Measurements from ENCODE around the gene BCAM.
A peak's percentile ranks its signal among the peaks of the same experiment; 100 is the strongest.

Gene BCAM

DNA sequence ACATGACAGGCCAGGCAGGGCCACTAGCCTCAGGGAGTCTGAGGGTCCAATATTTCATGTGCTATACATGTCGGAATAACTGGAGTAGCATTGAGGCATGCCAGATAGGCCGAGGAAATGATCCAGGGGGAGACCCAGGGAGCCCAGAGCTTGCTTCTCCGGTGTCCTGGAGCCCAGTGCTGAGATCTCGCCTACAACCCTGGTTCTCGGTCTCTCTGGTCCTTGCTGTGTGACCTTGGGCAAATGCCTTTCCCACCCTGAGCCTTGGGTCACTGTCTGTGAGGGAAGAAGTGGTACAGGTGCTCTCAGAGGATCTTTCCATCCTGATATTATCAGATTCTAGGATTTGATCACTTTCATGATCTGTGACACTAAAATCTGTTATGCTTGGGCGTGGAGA lies 19.9 kb upstream of the BCAM start:
- DNase-seq (ENCODE audit: low read depth, low spot score): no peak
- no peak overlapping the region for H3K4me3 ChIP-seq (ENCODE audit: low read length)

DNA sequence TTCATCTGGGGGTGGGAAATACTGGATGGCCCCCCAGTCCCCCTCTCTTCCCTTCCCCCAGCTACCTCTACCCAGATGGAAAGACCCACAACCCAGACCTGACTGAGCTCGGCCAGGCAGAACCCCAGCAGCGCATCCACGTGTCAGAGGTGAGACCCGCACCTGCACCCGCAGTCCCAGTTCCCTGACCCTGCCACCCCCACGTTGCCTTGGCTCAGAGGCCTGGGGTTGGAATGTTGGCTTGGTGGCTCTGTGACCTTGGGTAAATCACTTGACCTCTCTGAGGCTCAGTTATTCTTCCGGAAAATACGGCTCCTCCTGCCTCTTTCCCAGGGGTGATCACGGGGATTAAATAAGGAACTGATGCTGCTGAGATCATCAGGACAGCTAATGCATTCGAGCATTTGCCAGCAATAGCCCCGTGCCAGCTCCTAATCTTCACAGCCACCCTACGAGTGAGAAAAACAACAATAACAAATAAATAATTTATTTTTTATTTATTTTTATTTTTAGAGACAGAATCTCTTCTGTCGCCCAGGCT lies 18.9 kb upstream of the BCAM start:
- no peak for DNase-seq (ENCODE audit: low read depth, low spot score)
- H3K4me3 ChIP-seq (ENCODE audit: low read length): no peak overlapping the region

DNA sequence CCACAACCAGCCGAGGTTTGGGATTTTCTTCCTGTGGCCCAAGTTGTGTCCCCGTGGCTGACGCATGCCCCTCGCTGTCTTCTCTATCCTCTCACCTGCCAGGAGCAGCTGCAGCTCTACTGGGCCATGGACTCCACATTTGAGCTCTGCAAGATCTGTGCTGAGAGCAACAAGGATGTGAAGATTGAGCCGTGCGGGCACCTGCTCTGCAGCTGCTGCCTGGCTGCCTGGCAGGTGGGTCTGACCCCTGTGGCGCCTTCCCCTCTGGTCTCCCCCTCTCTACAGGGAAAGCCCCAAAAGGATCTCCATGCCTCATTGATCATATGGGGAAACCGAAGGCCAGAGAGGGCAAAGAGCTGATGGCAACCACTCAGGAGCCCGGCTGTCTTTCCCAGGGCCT lies 16.6 kb upstream of the BCAM start:
- H3K4me3 ChIP-seq (ENCODE audit: low read length): no peak overlapping the region
- no peak for DNase-seq (ENCODE audit: low read depth, low spot score)

DNA sequence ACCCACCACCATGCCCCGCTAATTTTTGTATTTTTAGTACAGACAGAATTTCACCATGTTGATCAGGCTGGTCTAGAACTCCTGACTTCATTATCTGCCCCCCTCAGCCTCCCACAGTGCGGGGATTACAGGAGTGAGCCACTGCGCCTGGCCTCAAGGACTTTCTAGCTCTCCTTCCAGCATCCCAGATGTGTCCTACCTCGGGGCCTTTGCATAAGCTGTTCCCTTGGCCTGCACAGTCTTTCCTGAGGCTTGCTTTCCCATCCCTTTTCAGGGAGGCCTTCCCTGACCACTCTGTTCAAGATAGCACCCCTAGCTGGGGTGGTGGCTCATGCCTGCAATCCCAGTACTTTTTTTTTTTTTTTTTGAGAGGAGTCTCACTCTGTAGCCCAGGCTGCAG lies 14.3 kb upstream of the BCAM start:
- H3K4me3 ChIP-seq (ENCODE audit: low read length): no peak overlapping the region
- DNase-seq (ENCODE audit: low read depth, low spot score): no peak

DNA sequence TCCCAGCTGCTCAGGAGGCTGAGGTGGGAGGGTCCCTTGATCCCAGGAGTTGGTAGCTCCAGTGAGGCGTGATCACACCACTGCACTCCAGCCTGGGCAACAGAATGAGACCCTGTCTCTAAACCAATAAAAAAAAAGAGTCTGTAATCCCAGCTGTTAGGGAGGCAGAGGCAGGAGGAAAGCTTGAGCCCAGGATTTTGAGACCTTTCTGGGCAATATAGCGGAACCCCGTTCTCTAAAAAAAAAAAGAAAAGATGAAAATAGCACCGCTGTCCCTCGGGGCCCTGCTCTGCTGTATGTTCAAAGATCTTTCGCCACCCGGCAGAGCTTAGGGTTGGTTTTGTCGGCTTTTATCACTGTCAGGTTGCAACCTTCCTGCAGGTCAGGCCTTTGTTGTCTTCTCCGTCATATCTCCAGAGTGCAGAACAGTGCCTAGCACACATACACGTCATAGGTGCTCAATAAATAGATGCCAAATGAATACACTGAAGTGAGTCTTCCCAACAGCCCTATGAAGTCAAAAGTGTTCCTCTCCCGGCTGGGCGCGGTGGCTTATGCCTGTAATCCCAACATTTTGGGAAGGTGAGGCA lies 13.4 kb upstream of the BCAM start:
- H3K4me3 ChIP-seq (ENCODE audit: low read length): no peak overlapping the region
- DNase-seq (ENCODE audit: low read depth, low spot score): no peak

DNA sequence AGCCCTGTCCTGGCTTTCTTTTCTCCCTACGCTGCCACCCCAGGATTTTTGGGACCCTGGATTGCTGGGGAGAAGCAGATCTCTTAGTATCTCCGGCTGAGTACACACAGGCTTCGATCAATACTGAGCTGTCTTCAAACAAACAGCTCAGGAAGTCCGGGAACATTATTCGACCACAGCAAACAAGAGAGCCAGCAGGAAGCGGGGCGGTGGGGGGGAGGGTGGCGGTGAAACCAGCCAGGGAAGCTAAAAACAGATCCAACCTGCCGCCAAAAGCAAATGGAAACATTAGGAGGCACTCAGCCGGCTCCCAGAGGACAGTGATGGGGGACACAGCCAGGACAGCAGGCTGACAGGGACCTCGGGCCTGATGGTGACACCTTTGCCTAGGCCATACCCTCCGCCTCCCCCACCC lies 12.2 kb upstream of the BCAM start:
- peak; percentile 54 for DNase-seq (ENCODE audit: low read depth, low spot score)
- no peak overlapping the region for H3K4me3 ChIP-seq (ENCODE audit: low read length)

DNA sequence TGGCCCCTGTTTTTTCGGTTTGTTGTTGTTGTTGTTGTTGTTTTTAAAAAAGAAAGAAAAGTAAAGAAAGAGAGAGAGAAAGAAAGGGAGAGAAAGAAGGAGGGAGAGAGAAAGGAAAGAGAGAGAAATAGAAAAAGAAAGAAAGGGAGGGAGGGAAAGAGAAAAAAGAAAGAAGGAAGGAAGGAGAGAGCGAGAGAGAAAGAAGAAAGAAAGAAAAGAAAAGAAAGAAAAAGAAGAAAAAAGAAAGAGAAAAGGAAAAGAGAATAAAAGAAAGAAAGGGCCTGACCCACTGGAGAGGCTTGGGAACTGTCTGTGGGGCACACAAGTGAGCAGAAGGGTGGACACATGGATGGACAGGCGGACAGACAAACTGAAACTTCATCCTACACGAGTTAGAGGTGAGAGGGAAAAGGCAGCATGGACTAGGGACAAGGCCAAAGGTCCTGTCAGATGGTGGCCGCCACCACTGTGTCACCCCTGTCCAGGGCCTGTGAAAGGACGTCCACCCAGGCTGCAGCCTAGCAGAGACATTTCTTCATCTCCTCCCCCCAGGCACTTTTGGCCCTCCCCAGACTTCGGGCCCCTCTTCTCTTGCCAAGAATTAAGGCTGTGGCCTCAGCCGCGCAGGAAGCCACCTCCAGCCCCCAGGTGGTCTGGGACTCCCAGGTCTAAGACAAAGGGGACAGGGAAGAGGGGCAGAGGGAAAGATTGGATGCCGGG lies 9.1 kb upstream of the BCAM start:
- DNase-seq (ENCODE audit: low read depth, low spot score): no peak
- H3K4me3 ChIP-seq (ENCODE audit: low read length): no peak overlapping the region

DNA sequence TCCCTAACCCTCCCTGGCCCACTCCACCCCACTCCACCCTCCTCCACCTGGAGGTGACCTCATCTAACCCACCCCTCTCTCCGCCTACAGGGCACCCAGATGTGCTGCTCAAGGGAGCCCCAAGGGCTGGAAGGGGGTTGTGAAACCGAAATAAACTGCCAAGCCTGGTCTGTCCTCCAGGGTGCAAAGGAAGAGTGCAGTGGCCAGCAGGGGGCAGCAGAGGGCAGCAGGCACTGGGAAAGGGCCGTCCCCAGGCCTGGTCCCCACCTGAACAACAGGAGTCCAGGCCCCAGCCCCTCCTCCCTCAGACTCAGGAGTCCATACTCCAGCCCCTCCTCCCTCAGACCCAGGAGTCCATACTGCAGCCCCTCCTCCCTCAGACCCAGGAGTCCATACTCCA lies 8.4 kb upstream of the BCAM start:
- H3K4me3 ChIP-seq (ENCODE audit: low read length): no peak overlapping the region
- DNase-seq (ENCODE audit: low read depth, low spot score): peak; percentile 74

DNA sequence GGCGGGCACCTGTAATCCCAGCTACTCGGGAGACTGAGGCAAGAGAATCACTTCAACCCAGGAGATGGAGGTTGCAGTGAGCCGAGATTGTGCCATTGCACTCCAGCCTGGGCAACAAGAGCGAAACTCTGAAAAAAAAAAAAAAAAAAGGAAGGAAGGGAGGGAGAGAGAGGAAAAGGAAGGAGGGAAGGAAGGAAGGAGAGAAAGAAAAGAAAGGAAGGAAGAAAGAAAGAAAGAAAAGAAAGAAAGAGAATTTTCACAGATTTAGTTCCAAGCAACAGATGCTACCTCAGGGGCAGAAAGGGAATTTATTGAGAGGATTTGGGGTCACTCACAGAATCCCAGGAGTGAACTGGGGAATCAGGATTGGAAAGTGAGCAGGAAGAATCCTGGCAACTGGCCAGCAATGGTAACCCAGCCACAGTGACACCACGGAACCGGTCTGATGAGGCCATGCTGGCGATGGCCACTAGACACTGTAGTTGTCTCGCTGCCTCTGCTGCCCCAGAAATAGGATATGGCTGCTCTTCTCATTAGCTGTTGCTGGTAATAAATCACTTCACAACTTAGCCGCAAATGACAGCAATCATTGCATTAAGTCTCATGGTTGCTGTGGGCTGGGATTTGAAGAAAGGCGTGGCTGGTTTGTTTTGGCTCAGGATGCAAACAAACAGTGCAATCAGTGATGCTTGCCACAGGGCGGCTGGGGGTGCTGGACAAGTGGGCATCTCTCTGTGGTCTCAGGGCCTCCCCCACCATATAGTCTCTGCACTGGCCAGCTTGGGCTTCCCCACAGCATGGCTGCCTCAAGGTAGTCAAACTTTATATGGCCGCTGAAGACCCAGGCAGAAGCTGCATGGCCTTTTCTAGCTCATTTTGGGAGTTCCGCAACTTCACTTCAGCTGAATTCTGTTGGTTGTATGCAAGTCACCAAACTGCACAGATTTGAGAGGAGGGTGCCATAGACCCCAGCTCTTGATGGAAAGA lies 5.2 kb upstream of the BCAM start:
- DNase-seq (ENCODE audit: low read depth, low spot score): no peak
- no peak overlapping the region for H3K4me3 ChIP-seq (ENCODE audit: low read length)

DNA sequence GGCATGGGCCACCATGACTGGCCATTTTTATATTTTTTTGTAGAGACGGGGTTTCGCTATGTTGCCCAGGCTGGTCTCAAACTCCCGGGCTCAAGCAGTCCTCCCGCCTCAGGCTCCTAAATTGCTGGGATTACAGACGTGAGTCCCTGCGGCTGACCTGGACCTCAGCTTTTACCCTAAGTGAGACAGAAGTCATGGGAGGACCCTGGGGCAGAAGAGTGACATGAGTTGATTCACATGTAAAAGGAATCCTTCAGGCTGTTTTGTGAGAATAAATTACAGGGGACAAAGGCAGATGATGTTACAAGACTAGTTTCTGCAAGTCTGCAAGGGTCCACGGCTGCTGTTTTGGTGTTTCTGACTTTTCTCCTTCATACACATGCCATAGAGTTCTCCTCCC lies 2.6 kb upstream of the BCAM start:
- DNase-seq (ENCODE audit: low read depth, low spot score): no peak

DNA sequence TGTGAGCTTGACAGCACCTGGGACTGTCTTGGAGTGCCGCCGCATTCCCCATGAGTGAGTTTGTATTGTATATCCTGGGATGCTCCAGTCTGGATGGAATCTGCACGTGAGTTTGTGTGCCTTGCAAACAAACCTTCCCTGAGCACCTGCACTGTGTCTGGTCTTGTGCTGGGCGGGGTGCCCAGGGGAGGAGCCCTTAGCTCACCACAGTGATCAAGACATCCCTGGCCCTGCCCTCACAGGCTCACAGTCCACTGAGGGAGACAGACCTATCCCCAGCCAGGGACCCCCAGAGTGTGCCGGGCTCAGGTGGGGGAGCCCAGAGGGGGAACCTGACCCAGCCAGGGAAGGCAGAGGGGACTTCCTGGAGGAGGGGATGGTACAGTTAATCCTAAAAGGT lies 1.7 kb upstream of the BCAM start:
- H3K4me3 ChIP-seq (ENCODE audit: low read length): no peak overlapping the region
- no peak for DNase-seq (ENCODE audit: low read depth, low spot score)

More for the DNA sequence above, 2.6 kb upstream of the BCAM start:
- H3K4me3 ChIP-seq (ENCODE audit: low read length): no peak overlapping the region

DNA sequence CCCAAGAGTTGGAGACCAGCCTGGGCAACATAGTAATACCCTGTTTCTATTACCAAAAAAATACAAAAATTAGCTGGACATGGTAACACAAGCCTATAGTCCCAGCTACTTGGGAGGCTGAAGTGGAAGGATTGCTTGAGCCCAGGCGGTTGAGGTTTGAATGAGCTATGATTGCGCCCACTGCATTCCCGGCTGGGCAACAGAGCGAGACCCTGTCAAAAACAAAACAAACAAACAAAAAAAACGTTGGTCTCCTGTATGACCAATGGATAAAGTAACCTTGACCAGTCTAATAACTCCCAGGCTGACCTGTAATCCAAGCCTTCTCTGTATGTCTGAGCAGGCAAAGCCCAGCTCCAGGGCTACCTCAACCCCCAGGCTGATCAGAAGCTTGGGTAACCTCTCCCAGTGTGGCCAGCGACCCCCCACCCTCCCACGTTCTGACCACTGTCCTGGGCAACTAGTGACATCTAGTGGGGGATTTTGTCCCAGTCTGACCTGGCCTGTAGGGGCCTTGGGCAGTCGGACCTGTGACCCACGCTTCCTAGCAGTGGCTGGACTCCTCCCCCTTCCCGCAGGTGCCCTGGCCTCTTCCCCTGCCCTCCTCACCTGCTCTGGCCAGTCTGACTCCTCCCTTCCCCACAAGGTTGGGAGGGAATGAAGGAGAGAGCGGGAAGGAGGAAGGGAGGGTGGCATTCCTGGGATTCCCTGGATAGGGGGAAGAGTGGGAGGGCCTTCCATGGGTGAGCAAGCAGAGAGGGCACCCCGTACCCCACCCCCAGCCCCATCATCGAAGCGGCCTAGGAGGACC lies 1.0 kb upstream of the BCAM start:
- no peak for DNase-seq (ENCODE audit: low read depth, low spot score)
- H3K4me3 ChIP-seq (ENCODE audit: low read length): no peak overlapping the region

DNA sequence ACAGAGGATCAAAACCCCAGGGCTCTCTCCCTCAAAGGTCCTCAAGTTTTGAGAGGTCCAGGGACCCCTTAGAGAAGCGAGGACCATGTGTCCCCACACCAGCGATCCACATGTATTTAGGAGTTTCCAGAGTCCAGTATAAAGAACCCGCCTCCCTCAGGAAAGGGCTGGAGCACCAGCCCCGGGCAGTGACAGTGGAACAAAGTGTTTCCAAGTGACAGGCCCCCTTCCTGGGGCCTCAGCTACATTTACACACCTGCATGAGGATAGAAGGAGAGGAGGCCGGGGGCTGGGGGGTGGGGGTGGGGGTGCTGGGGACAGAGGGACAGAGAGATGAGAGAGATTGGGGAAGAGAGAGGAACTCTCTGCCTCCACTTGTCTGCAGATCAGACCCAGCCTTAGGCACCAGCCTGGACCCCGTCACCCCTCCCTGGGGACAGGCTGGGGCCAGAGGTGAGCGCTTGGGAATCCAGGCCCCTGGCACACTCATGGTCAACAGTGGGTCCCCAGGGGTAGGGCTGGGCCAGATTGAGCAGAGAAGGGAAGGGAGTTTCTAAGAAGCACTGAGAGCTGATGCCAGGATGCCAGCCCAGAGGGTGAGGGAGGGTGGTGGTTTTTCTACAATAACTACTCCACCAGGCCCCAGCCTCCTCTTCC lies 802 bp downstream of the BCAM start:
- no peak for DNase-seq (ENCODE audit: low read depth, low spot score)

DNA sequence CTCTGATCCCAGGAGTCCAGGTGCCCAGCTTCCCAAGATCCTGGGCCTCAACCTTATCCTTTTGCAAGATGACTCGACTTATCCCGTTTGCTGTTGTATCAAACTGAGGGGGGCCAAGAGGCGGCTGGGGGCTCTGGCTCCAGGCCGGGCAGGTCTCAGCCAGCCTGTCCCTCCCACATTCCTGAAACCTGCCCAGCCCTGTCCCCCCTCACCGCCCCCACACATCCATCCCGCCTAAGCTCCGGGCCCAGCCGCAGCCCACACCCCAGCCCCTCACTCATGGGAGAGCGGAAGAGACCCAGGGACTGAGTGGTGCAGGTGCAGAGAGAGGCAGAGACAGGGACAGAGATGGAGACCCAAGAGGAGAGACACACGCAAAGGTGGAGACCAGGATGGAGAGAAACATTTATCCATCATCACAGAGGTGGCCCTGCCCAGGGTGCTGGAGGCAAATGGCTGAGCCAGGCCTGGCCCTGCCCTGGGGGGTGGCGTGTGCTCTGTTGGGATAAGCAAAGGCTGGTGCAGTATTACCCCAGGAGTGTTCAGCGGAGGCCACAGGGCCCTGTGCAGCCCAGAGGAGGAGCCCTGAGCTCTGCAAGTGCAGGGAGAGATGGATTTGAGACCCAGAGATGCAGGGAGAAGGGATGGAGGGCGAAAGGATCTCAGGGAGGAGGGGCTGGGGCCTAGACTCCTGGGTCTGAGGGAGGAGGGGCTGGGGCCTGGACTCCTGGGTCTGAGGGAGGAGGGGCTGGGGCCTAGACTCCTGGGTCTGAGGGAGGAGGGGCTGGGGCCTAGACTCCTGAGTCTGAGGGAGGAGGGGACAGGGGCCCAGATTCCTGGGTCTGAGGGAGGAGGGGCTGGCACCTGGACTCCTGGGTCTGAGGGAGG lies 1.6 kb downstream of the BCAM start:
- no peak for DNase-seq (ENCODE audit: low read depth, low spot score)
- no peak overlapping the region for H3K4me3 ChIP-seq (ENCODE audit: low read length)

More for the DNA sequence above, 802 bp downstream of the BCAM start:
- no peak overlapping the region for H3K4me3 ChIP-seq (ENCODE audit: low read length)

DNA sequence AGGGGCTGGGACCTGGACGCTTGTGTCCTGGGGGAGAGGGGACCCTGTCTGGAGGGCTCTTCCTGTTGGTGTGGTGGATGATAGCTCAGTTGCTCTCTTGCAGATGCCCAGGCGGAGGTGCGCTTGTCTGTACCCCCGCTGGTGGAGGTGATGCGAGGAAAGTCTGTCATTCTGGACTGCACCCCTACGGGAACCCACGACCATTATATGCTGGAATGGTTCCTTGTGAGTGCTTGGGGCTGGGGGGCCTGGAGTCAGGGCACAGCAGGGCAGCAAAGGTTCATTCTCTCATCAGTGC lies 2.2 kb downstream of the BCAM start:
- no peak overlapping the region for H3K4me3 ChIP-seq (ENCODE audit: low read length)

DNA sequence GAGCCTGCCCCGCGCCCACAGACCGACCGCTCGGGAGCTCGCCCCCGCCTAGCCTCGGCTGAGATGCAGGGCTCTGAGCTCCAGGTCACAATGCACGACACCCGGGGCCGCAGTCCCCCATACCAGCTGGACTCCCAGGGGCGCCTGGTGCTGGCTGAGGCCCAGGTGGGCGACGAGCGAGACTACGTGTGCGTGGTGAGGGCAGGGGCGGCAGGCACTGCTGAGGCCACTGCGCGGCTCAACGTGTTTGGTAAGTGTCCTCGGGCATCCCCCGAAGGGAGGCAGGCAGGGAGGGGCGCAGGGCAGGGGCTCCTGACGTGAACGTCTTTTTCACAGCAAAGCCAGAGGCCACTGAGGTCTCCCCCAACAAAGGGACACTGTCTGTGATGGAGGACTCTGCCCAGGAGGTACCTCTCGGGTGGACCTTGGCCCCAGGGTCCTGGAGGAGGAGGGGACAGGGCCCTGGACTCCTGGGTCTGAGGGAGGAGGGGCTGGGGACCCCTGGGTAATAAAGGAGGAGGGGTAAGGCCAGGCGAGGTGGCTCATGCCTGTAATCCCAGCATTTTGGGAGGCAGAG lies 3.3 kb downstream of the BCAM start:
- H3K4me3 ChIP-seq (ENCODE audit: low read length): no peak overlapping the region
- no peak for DNase-seq (ENCODE audit: low read depth, low spot score)

More for the DNA sequence above, 2.2 kb downstream of the BCAM start:
- no peak for DNase-seq (ENCODE audit: low read depth, low spot score)

DNA sequence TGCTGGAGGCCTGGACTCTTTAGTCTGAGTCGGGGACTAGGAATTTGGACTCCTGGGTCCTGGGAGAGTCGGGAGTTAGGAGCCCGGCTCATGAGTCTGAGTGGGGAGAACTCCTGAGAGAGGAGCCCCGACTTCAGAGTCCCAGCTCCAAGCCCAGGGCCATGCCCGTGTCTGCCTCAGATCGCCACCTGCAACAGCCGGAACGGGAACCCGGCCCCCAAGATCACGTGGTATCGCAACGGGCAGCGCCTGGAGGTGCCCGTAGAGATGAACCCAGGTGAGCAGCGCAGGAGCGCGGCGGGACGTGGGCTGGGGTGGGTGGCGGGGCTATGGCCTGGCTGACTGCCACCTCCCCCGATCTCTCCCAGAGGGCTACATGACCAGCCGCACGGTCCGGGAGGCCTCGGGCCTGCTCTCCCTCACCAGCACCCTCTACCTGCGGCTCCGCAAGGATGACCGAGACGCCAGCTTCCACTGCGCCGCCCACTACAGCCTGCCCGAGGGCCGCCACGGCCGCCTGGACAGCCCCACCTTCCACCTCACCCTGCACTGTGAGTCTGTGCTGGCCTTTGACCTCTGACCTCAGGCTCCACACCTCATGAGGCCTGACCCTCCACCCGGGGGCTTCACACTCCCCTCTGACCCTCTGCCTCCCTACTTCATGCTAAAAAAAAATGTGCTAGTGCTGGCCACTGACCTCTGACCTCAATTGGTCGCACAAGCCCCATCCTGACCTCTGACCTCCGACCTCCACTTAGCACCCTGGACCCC lies 4.4 kb downstream of the BCAM start:
- no peak overlapping the region for H3K4me3 ChIP-seq (ENCODE audit: low read length)
- no peak for DNase-seq (ENCODE audit: low read depth, low spot score)

Measured in Jurkat, Clone E6-1 (cell line).